ENCODE measurements around the gene KCNJ6. TPM values are rescaled to one million over a fixed set of nuclear protein-coding genes. Genes with fewer than 3 reads are reported as not detected.

The KCNJ6 gene
- total RNA-seq, 1 donor from 2014 or later = 2.6 TPM

DNA sequence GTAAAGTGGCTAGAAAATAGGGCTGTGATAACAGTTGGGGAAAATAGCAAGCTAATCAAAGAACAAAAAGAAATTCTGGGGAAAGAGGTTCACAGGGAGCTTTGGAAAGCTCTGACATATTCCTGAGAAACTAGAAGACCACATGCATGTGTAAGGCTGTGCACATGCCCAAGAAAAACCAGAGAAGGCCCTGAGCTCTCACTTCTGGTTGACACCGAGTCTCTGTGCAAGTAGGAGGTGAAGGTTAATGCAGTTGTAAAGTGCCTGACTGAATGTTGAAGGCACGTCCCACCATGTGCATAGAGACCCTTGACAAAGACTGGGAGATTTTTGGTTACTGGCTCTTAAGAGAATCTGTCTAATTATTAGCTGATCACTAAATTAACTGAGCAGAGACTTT is 288.7 kb downstream of the KCNJ6 start:
- Mint-ChIP-seq H3K27ac (ENCODE audit: unreplicated experiment) (no peak overlapping the region), H3K36me3 (ENCODE audit: low read depth, unreplicated experiment) (no peaks in the 10 kb centered on the region), H3K27me3 (ENCODE audit: low read depth, unreplicated experiment) (no peaks in the 10 kb centered on the region), H3K4me1 (ENCODE audit: low read depth, unreplicated experiment) (peaks cover 5% of the 10 kb centered on the region), H3K4me3 (ENCODE audit: unreplicated experiment) (no peak overlapping the region), H3K9me3 (ENCODE audit: unreplicated experiment) (no peaks in the 10 kb centered on the region)
- no peak for FAIRE-seq
- H3K27me3 ChIP-seq (ENCODE audit: insufficient read depth, low read length) = peaks cover 5% of the 10 kb centered on the region
- no peaks in the 10 kb centered on the region for H4K20me1 ChIP-seq (ENCODE audit: insufficient read depth, low read length)
- H3K9me3 ChIP-seq (ENCODE audit: insufficient read depth, low read depth, low read length) = no peaks in the 10 kb centered on the region
- H3K4me3 ChIP-seq (ENCODE audit: insufficient read depth, low read depth, low read length) = no peak overlapping the region
- H3K4me2 ChIP-seq (ENCODE audit: low read length) = no peak overlapping the region
- TF ChIP-seq EZH2 (IDR thresholded peaks at IDR 0.05; ENCODE audit: insufficient read depth, low read length) = no peak
- TF ChIP-seq, protein P1, sequence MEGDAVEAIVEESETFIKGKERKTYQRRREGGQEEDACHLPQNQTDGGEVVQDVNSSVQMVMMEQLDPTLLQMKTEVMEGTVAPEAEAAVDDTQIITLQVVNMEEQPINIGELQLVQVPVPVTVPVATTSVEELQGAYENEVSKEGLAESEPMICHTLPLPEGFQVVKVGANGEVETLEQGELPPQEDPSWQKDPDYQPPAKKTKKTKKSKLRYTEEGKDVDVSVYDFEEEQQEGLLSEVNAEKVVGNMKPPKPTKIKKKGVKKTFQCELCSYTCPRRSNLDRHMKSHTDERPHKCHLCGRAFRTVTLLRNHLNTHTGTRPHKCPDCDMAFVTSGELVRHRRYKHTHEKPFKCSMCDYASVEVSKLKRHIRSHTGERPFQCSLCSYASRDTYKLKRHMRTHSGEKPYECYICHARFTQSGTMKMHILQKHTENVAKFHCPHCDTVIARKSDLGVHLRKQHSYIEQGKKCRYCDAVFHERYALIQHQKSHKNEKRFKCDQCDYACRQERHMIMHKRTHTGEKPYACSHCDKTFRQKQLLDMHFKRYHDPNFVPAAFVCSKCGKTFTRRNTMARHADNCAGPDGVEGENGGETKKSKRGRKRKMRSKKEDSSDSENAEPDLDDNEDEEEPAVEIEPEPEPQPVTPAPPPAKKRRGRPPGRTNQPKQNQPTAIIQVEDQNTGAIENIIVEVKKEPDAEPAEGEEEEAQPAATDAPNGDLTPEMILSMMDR (IDR thresholded peaks at IDR 0.05; ENCODE audit: insufficient read depth, low read depth, low read length) = no peak
- H3K79me2 ChIP-seq (ENCODE audit: insufficient read depth, low read length) = no peaks in the 10 kb centered on the region
- H3K36me3 ChIP-seq (ENCODE audit: insufficient read depth, low read length) = no peaks in the 10 kb centered on the region
- H2AFZ ChIP-seq (ENCODE audit: low read depth, low read length) = no peak overlapping the region
- DNase-seq (ENCODE audit: low read depth) = no peak
- H3K9ac ChIP-seq (ENCODE audit: low read length) = no peak overlapping the region
- no peaks in the 10 kb centered on the region for H3K4me1 ChIP-seq (ENCODE audit: insufficient read depth, low read length)
- no peak overlapping the region for H3K27ac ChIP-seq (ENCODE audit: low read depth, low read length)

DNA sequence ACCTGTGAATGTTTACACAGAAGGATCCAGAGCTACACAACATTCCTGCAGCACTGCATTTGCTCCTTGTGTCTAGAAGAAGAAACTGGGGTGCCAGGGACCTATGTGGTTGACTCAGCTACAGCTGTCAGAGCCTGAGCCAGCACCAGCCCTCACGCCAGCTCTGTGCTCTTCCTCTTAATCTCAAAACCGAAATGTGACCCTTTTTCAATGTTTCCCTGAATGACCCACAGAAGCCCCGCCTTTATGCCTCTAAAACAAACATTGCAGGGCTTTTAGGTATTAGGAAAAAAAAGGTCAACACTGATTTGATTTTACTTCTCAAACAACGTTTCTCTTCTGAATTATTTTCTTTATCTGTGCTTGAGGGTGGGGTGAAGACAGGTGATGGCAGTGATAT is 289.2 kb downstream of the KCNJ6 start:
- Histone ChIP-seq H2AFZ (ENCODE audit: low read depth, low read length) (no peak overlapping the region), H3K4me1 (ENCODE audit: insufficient read depth, low read length) (no peaks in the 10 kb centered on the region), H3K36me3 (ENCODE audit: insufficient read depth, low read length) (no peaks in the 10 kb centered on the region), H4K20me1 (ENCODE audit: insufficient read depth, low read length) (no peaks in the 10 kb centered on the region), H3K9ac (ENCODE audit: low read length) (no peak overlapping the region), H3K27me3 (ENCODE audit: insufficient read depth, low read length) (peaks cover 5% of the 10 kb centered on the region), H3K27ac (ENCODE audit: low read depth, low read length) (no peak overlapping the region), H3K4me3 (ENCODE audit: insufficient read depth, low read depth, low read length) (no peak overlapping the region), H3K4me2 (ENCODE audit: low read length) (no peak overlapping the region), H3K9me3 (ENCODE audit: insufficient read depth, low read depth, low read length) (no peaks in the 10 kb centered on the region), H3K79me2 (ENCODE audit: insufficient read depth, low read length) (no peaks in the 10 kb centered on the region)
- Mint-ChIP-seq H3K27ac (ENCODE audit: unreplicated experiment) (no peak overlapping the region), H3K4me3 (ENCODE audit: unreplicated experiment) (no peak overlapping the region), H3K36me3 (ENCODE audit: low read depth, unreplicated experiment) (no peaks in the 10 kb centered on the region), H3K4me1 (ENCODE audit: low read depth, unreplicated experiment) (peaks cover 5% of the 10 kb centered on the region), H3K9me3 (ENCODE audit: unreplicated experiment) (no peaks in the 10 kb centered on the region), H3K27me3 (ENCODE audit: low read depth, unreplicated experiment) (no peaks in the 10 kb centered on the region)
- FAIRE-seq (no peak), DNase-seq (ENCODE audit: low read depth) (no peak)
- no peak for TF ChIP-seq EZH2 (IDR thresholded peaks at IDR 0.05; ENCODE audit: insufficient read depth, low read length)
- TF ChIP-seq, protein P1 (IDR thresholded peaks at IDR 0.05; ENCODE audit: insufficient read depth, low read depth, low read length) = no peak

DNA sequence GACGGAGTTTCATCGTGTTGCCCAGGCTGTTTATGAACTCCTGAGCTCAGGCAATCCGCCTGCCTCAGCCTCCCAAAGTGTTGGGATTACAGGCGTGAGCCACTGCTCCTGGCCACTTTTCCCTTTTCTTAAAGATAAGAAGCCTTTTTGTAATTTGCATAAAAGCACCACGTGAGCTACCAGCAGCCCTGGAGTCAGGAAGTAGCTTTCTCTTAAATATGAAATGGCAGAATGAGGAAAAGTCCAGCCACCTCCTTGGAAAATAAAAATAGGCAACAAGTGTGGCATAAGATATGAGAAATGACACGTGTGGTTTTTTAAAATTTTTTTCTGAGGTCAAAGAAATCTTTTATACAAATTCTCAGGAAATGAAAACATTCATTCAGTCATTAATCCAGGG is 289.9 kb downstream of the KCNJ6 start:
- Mint-ChIP-seq H3K36me3 (ENCODE audit: low read depth, unreplicated experiment) (no peaks in the 10 kb centered on the region), H3K27me3 (ENCODE audit: low read depth, unreplicated experiment) (no peaks in the 10 kb centered on the region), H3K27ac (ENCODE audit: unreplicated experiment) (no peak overlapping the region), H3K4me1 (ENCODE audit: low read depth, unreplicated experiment) (no peaks in the 10 kb centered on the region), H3K9me3 (ENCODE audit: unreplicated experiment) (no peaks in the 10 kb centered on the region), H3K4me3 (ENCODE audit: unreplicated experiment) (no peak overlapping the region)
- TF ChIP-seq, protein P1 (IDR thresholded peaks at IDR 0.05; ENCODE audit: insufficient read depth, low read depth, low read length) = no peak
- no peak for TF ChIP-seq EZH2 (IDR thresholded peaks at IDR 0.05; ENCODE audit: insufficient read depth, low read length)
- no peak for DNase-seq (ENCODE audit: low read depth)
- Histone ChIP-seq H3K27me3 (ENCODE audit: insufficient read depth, low read length) (no peaks in the 10 kb centered on the region), H3K9me3 (ENCODE audit: insufficient read depth, low read depth, low read length) (no peaks in the 10 kb centered on the region), H2AFZ (ENCODE audit: low read depth, low read length) (no peak overlapping the region), H3K79me2 (ENCODE audit: insufficient read depth, low read length) (no peaks in the 10 kb centered on the region), H3K4me3 (ENCODE audit: insufficient read depth, low read depth, low read length) (no peak overlapping the region), H3K36me3 (ENCODE audit: insufficient read depth, low read length) (no peaks in the 10 kb centered on the region), H3K4me2 (ENCODE audit: low read length) (no peak overlapping the region), H4K20me1 (ENCODE audit: insufficient read depth, low read length) (no peaks in the 10 kb centered on the region), H3K27ac (ENCODE audit: low read depth, low read length) (no peak overlapping the region), H3K9ac (ENCODE audit: low read length) (no peak overlapping the region), H3K4me1 (ENCODE audit: insufficient read depth, low read length) (no peaks in the 10 kb centered on the region)
- FAIRE-seq = no peak

Measured in astrocyte (in vitro differentiated cells and primary cell).